Activated CD8-positive, alpha-beta memory T cell treated with anti-CD3 and anti-CD28 coated beads, Interleukin-2, amount 50 U/mL, for 48 hours (primary cell): ENCODE results near the gene RRAD.

Experiments
- DNase-seq: peaks from one replicate; pipeline ENCODE4 v3.0.0-alpha.2; 2020

RRAD gene

GRCh38 chr16:66931665-66932064 lies 6.3 kb upstream of the RRAD start:
- DNase-seq: no peak

- DNase-seq: no peak
Measured at GRCh38 chr16:66930189-66930588, 4.9 kb upstream of the RRAD start.

DNA sequence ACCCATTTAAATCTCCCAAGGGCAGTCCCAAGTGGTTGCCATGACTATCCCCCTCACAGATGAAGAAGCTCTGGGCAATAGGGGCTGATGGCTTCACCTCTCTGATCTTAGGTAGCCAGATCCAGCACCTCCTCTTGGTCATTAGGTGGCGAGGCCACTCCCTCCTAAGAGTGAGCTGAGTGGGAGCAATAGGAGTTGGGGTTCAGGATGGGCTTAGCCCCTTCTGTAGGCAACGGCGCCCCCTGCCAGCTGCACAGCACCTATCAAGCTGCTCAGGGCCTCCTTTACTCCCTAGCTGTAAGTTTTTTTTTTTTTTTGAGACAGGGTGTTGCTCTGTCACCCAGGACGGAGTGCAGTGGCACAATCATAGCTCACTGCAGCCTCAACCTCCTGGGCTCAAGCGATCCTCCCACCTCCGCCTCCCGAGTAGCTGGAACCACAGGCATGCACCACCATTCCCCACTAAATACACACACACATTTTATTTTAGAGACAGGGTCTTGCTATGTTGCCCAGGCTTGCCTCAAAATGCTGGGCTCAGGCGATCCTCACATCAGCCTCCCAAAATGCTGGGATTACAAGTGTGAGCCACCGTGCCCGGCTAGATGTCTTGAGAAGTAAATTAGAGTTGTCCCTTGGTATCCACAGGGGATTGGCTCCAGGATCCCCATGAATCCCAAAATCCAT lies 3.5 kb upstream of the RRAD start:
- DNase-seq: peak; percentile 72

GRCh38 chr16:66927918-66928649 lies 2.7 kb upstream of the RRAD start:
- no peak for DNase-seq

- no peak for DNase-seq
Measured at GRCh38 chr16:66926961-66927436, 1.7 kb upstream of the RRAD start.

- DNase-seq: no peak
Measured at GRCh38 chr16:66926171-66926947, 1.0 kb upstream of the RRAD start.

DNA sequence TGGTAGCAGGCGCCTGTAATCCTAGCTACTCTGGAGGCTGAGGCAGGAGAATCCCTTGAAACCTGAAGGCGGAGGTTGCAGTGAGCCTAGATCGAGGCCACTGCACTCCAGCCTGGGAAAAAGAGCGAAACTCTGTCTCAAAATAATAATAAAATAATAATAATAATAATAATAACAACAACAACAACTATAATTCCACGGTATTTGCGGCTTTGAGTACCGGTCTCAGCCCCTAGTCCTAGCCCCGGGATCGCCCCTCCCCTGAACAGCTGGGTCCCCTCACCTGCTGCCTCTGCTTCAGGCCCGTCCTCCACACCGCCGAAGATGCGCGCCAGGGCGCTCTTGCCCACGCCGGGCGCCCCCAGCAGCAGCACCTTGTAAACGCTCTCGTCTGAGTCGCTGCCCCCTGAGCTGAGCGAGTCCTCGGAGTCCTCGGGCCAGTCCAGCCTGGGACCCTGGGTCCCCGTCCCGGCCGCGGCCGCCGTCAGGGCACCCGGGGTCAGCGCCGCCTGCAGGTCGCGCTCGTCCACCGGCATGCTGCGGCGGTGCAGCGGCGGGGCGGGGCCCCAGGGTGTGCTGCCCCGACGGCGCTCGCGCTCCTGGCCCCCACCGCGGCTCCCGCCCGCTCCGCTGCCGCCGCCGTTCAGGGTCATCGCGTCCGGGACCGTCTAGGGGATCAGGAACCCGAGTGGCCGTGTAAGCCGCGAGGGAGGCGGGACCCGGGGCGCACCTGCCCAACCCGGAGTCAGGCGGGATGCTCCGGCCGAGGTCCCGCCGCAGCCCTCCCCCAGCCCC lies 611 bp downstream of the RRAD start:
- DNase-seq: peak; percentile 78

- DNase-seq: no peak
Measured at GRCh38 chr16:66923866-66924265, 1.5 kb downstream of the RRAD start.

GRCh38 chr16:66923247-66923731 lies 2.0 kb downstream of the RRAD start:
- no peak for DNase-seq

DNA sequence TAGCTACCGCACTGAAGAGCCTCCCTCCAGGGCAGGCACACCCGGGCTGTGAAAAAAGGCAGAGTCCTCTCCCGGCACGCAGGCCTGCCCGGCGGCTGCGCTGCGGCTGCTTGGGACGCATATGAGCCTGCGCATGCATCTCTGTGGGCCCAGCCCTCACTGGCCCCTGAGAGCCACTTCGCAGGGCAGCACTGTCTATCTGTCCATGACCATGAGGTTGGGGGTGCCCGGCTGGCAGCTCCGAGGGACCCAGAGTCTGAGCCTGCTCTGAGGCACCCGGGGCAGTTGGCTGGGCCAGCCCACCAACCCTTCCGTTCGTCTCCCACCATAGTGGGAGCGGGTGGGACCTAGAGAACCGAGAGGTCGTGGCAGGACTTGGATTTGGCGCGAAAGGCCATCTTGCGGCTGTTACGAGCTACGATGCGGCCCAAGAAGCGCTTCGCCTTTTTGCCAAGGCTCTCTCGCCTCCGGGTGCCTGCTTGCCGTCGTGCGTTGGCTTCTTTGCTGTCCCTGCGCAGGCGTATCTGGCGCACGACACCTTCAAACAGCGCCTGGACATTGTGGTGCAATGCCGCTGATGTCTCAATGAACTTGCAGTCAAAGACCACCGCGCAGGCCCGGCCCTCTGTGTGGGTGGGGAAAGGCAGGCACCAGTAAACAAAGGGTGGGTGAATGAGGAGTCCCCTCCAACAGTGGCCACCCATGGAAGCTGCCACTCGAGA lies 3.4 kb downstream of the RRAD start:
- DNase-seq: no peak

GRCh38 chr16:66920924-66921680 lies 4.2 kb downstream of the RRAD start:
- no peak for DNase-seq

DNA sequence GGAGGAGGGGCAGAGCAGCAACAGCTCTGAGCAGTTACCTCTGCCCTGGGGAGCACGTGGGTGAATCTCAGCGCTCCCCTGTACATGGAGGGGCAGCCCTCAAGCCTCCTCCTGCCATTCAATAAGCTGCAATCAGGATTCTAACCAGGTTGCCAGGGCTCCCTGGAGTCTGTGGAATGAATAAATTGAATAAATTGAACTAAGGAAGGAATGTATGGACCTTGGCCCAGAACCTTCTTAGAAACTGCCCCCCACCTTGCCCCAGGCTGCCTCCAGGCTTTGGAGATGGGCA lies 5.1 kb downstream of the RRAD start:
- no peak for DNase-seq

GRCh38 chr16:66919569-66920298 lies 5.6 kb downstream of the RRAD start:
- no peak for DNase-seq

DNA sequence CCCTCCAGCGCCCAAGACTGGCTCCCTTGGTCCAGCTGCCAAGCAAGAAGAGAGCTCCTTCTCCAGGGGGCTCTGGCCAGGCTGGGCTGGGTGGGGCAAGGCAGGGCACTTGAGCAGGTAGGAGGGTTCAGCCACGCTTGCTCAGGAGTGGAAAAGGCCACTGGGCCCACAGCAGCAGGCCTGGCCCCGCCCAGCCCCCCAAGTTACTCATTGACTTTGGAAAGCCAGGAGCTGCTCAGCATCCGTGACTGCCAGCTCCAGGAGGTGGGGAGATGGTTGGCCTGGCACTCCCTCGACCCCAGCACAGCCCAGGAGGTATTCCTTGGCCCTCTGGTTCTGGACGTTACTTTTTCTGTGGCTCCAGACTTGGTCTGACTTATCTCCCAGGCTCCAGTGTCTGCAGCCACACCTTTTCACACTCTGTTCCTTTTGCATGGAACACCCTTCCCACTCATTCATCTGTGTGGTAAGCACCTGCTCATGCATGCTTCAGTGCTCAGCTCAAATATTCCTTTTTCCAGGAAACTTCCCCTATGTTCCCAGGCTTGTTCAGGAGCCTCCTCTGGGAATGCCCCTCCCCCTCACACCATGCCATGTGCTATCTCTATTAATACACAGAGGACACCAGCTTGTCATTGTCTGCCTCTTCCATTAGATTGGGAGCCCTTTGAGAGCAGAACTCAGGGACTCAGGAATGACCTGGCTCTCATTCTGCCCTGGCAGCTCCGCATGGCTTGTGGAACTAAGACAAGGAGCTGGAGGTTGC lies 6.3 kb downstream of the RRAD start, which contains the start of gene CDH16:
CDH16 (minus strand) TSS at position 83 of the 766 bp plus-strand sequence. CDS start 820 bp downstream, outside the sequence.
- DNase-seq: no peak

DNA sequence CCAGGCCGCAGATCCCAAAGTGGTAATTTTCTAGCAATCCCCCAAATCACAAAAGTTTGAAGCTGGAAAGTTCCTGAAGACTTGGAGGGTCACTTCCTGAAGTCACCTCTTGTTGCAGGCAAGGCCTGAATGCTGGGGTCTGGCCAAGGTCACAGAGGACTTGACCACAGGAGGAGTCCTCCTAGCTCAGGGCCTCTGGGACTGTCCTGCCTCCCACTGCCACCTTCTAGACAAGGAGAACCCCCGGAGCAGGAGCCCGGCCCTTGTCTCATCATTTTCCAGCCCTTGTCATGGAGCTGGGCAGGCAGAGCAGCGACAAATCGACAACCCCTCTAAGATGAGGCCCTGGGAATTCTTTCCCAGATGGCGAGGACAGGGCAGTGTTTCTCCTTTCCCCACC lies 7.0 kb downstream of the RRAD start:
- no peak for DNase-seq

DNA sequence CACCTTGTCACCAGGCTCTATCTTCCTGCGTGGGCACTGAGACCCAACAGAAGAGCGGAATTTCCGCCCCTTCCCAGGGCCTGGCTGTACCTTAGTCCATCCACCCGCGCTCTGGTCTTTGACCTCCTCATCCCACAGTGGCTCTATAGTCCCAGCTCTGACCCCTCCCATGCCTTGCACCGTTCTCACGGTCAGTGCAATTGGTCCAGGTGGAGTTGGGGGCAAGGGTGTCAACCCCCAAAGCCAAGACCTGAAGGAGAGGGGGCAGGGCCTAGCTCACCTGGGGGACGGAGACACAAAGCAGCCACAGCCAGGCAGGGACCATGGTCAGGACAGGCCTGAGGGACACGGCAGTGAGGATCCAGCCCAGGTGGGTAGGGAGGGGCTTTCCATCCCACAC lies 7.6 kb downstream of the RRAD start:
- no peak for DNase-seq

DNA sequence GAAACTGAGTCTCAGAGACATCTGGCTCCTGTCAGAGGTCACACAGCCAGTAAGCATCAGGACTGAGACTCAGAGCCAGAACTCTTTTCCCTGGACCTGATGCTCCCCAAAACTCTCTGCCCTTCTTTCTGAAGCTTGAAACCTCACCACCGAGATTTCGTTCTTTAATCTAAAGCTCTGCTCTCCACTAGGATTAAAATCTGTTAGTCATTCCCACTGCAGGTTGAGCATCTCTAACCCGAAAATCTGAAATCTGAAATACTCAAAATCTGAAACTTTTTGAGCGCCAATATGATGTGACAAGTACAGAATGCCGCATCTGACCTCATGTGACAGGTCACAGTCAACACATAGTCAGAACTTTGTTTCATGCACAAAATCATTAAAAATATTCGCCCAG lies 8.8 kb downstream of the RRAD start:
- no peak for DNase-seq

- no peak for DNase-seq
Measured at GRCh38 chr16:66915041-66915440, 10.3 kb downstream of the RRAD start.

- no peak for DNase-seq
Measured at GRCh38 chr16:66914541-66914940, 10.8 kb downstream of the RRAD start.

DNA sequence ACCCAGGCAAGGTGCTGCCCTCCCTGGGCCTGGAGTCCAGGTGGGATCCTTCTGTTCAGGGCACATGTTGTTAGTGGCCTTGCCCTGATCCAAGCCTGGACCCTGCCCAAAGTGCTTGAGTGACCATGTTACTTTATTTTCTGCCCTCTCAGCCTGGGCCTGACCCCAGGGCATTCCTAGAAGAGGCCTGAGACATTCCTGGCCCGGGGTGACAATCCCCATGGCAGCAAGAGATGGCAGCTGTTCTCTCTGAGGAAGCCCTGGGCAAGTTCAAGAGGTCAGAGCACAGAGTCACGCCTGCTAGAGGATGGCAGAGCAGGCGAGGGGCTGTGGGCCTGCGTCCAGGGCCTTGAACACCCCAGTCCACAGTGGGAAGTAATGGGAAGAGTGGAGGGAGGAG lies 11.6 kb downstream of the RRAD start:
- DNase-seq: no peak
